ENCODE measurements around the gene PLXNA1. TPM values are rescaled to one million over a fixed set of nuclear protein-coding genes. Genes with fewer than 3 reads are reported as not detected.

The PLXNA1 gene
- total and polyA plus RNA-seq, 7 donors = 7.7 to 20.1 (median 15.2) TPM

GRCh38 chr3:126994661-126995245 lies 11.8 kb downstream of the PLXNA1 start:
- peak; percentile 61 to 78 for DNase-seq
- no peak for TF ChIP-seq CTCF (IDR thresholded peaks at IDR 0.05)
- WGBS, 3 donors = 32 to 62% (median 50%) methylated on average over 10 of the region's 10 CpGs
- peaks cover 30% of the 10 kb centered on the region for H3K4me1 ChIP-seq
- peak overlapping the region; percentile 50 for H3K27ac ChIP-seq
- H3K4me3 ChIP-seq = no peak overlapping the region
- no peaks in the 10 kb centered on the region for H3K9me3 ChIP-seq
- intact Hi-C loops (cut with DNase I) = no loop called here
- H3K36me3 ChIP-seq (ENCODE audit: insufficient read depth in 1 of 2, low read depth in 1 of 2) = peaks cover 0 to 10% of the 10 kb centered on the region in 2 donors
- ATAC-seq = peak in 1 of 4 donors; percentile 23
- no peaks in the 10 kb centered on the region for H3K27me3 ChIP-seq (ENCODE audit: insufficient read depth in 3 of 3, low read length in 2 of 3)

GRCh38 chr3:126995254-126995780 lies 12.4 kb downstream of the PLXNA1 start:
- no peak for DNase-seq
- Histone ChIP-seq H3K27me3 (ENCODE audit: insufficient read depth in 3 of 3, low read length in 2 of 3) (no peaks in the 10 kb centered on the region), H3K9me3 (no peaks in the 10 kb centered on the region), H3K36me3 (ENCODE audit: insufficient read depth in 1 of 2, low read depth in 1 of 2) (peaks cover 0 to 5% of the 10 kb centered on the region in 2 donors), H3K4me1 (peaks cover 35% of the 10 kb centered on the region), H3K27ac (no peak overlapping the region), H3K4me3 (no peak overlapping the region)
- ATAC-seq = no peak
- intact Hi-C loops (cut with DNase I) = no loop called here
- 60 to 80% (median 67%) methylated on average over 12 of the region's 12 CpGs for WGBS, 3 donors
- no peak for TF ChIP-seq CTCF (IDR thresholded peaks at IDR 0.05)

- no peak for DNase-seq
- H3K9me3 ChIP-seq = no peaks in the 10 kb centered on the region
- intact Hi-C loops (cut with DNase I) = no loop called here
- no peak for TF ChIP-seq CTCF (IDR thresholded peaks at IDR 0.05)
- H3K27ac ChIP-seq = no peak overlapping the region
- peaks cover 40% of the 10 kb centered on the region for H3K4me1 ChIP-seq
- ATAC-seq = no peak
- 92 to 96% (median 93%) methylated on average over 11 of the region's 11 CpGs for WGBS, 3 donors
- no peak overlapping the region for H3K4me3 ChIP-seq
- no peaks in the 10 kb centered on the region for H3K27me3 ChIP-seq (ENCODE audit: insufficient read depth in 3 of 3, low read length in 2 of 3)
- H3K36me3 ChIP-seq (ENCODE audit: insufficient read depth in 1 of 2, low read depth in 1 of 2) = no peaks in the 10 kb centered on the region
Observed at GRCh38 chr3:126995926-126996512, 13.1 kb downstream of the PLXNA1 start.

- TF ChIP-seq CTCF (IDR thresholded peaks at IDR 0.05) = no peak
- Histone ChIP-seq H3K36me3 (ENCODE audit: insufficient read depth in 1 of 2, low read depth in 1 of 2) (no peaks in the 10 kb centered on the region), H3K9me3 (no peaks in the 10 kb centered on the region), H3K4me3 (no peak overlapping the region), H3K4me1 (peaks cover 41% of the 10 kb centered on the region), H3K27ac (no peak overlapping the region), H3K27me3 (ENCODE audit: insufficient read depth in 3 of 3, low read length in 2 of 3) (no peaks in the 10 kb centered on the region)
- ATAC-seq = peak in 2 of 4 donors; percentile 22 to 43
- intact Hi-C loops (cut with DNase I) = no loop called here
- no peak for DNase-seq
- WGBS, 3 donors = 78 to 89% (median 80%) methylated on average over 7 of the region's 7 CpGs
Observed at GRCh38 chr3:126996905-126997304, 14.0 kb downstream of the PLXNA1 start.

Data from psoas muscle (tissue), 8 donors.